H9 (cell line): ENCODE measurements around the gene PIP5K1C. TPM values are rescaled to one million over a fixed set of nuclear protein-coding genes. Genes with fewer than 3 reads are reported as not detected.

Experiments used
- DNase-seq: peaks from one replicate; pipeline ENCODE4 v3.0.0-alpha.2; 2017
- H2AFZ ChIP-seq: one replicate; pipeline ENCODE4 v1.6.1; 2013; ENCODE audit warnings: mild to moderate bottlenecking, low read length, control low read depth, moderate library complexity
- H2AK5ac ChIP-seq: 2 replicates; pipeline ENCODE4 v1.6.1; 2013; ENCODE audit warnings: low read length, control low read depth, mixed read lengths; ENCODE audit not compliant: insufficient read length
- H2BK120ac ChIP-seq: one replicate; pipeline ENCODE4 v1.6.1; 2013; ENCODE audit warnings: low read depth, mild to moderate bottlenecking, low read length, control low read depth, inconsistent platforms; ENCODE audit not compliant: poor library complexity, severe bottlenecking
- H2BK12ac ChIP-seq: 2 replicates; pipeline ENCODE4 v1.6.1; 2013; ENCODE audit warnings: low read length, control low read depth, mixed read lengths, low read depth; ENCODE audit not compliant: insufficient read length
- H2BK15ac ChIP-seq: 2 replicates; pipeline ENCODE4 v1.6.1; 2013; ENCODE audit warnings: low read depth, low read length, control low read depth
- H2BK20ac ChIP-seq: one replicate; pipeline ENCODE4 v1.6.1; 2013; ENCODE audit warnings: low read depth, mild to moderate bottlenecking, low read length, control low read depth, inconsistent platforms; ENCODE audit not compliant: poor library complexity, severe bottlenecking
- H2BK5ac ChIP-seq: 2 replicates; pipeline ENCODE4 v1.6.1; 2013; ENCODE audit warnings: low read length, control low read depth, mixed read lengths; ENCODE audit not compliant: insufficient read length
- H3K14ac ChIP-seq: 2 replicates; pipeline ENCODE4 v1.6.1; 2013; ENCODE audit warnings: low read length, control low read depth; ENCODE audit not compliant: insufficient read depth
- H3K18ac ChIP-seq: 2 replicates; pipeline ENCODE4 v1.6.1; 2013; ENCODE audit warnings: low read depth, mild to moderate bottlenecking, mixed read lengths, low read length, control low read depth; ENCODE audit not compliant: insufficient read length
- H3K23ac ChIP-seq: 2 replicates; pipeline ENCODE4 v1.6.1; 2013; ENCODE audit warnings: low read length, control low read depth, mixed read lengths, low read depth; ENCODE audit not compliant: insufficient read length
- H3K23me2 ChIP-seq: 2 replicates; pipeline ENCODE4 v1.6.1; 2013; ENCODE audit warnings: low read depth, mild to moderate bottlenecking, mixed read lengths, low read length, control low read depth; ENCODE audit not compliant: insufficient read length, poor library complexity, severe bottlenecking
- H3K27ac ChIP-seq: 2 replicates; pipeline ENCODE4 v1.5.1; 2013; ENCODE audit warnings: low read length, control low read depth, mixed read lengths, low read depth; ENCODE audit not compliant: insufficient read length
- H3K27me3 ChIP-seq: 2 replicates; pipeline ENCODE4 v1.6.1; 2013; ENCODE audit warnings: low read length, control low read depth, inconsistent platforms; ENCODE audit not compliant: insufficient read depth
- H3K4ac ChIP-seq: 2 replicates; pipeline ENCODE4 v1.6.1; 2013; ENCODE audit warnings: low read depth, mild to moderate bottlenecking, control low read depth, inconsistent platforms, low read length, moderate library complexity
- H3K4me1 ChIP-seq: 2 replicates; pipeline ENCODE4 v1.6.1; 2013; ENCODE audit warnings: low read length, control low read depth, inconsistent platforms; ENCODE audit not compliant: insufficient read depth
- H3K4me2 ChIP-seq: 2 replicates; pipeline ENCODE4 v1.6.1; 2013; ENCODE audit warnings: low read length, control low read depth, mixed read lengths; ENCODE audit not compliant: insufficient read length, insufficient read depth
- H3K56ac ChIP-seq: 2 replicates; pipeline ENCODE4 v1.6.1; 2013; ENCODE audit warnings: low read depth, mild to moderate bottlenecking, mixed read lengths, low read length, control low read depth; ENCODE audit not compliant: insufficient read length
- H3K79me1 ChIP-seq: 2 replicates; pipeline ENCODE4 v1.6.1; 2013; ENCODE audit warnings: low read depth, mild to moderate bottlenecking, moderate library complexity, low read length, control low read depth, inconsistent platforms; ENCODE audit not compliant: insufficient read depth, poor library complexity, severe bottlenecking
- H3K79me2 ChIP-seq: 2 replicates; pipeline ENCODE4 v1.6.1; 2013; ENCODE audit warnings: low read length, control low read depth, inconsistent platforms; ENCODE audit not compliant: insufficient read depth
- H3K9ac ChIP-seq: 2 replicates; pipeline ENCODE4 v1.6.1; 2013; ENCODE audit warnings: low read length, control low read depth, mixed read lengths; ENCODE audit not compliant: insufficient read length; ENCODE audit errors: extremely low read depth
- H3K9me3 ChIP-seq: one replicate; pipeline ENCODE4 v1.6.1; 2013; ENCODE audit warnings: low read depth, low read length, inconsistent platforms; ENCODE audit not compliant: control insufficient read depth
- H3T11ph ChIP-seq: one replicate; pipeline ENCODE4 v1.6.1; 2013; ENCODE audit warnings: mild to moderate bottlenecking, low read length, control low read depth, inconsistent platforms
- H4K20me1 ChIP-seq: one replicate; pipeline ENCODE4 v1.6.1; 2013; ENCODE audit not compliant: control insufficient read depth, insufficient read length, insufficient read depth
- H4K5ac ChIP-seq: 2 replicates; pipeline ENCODE4 v1.6.1; 2013; ENCODE audit warnings: low read depth, mild to moderate bottlenecking, mixed read lengths, low read length, control low read depth; ENCODE audit not compliant: insufficient read length
- H4K8ac ChIP-seq: replicated peaks from 2 replicates; pipeline ENCODE4 v1.6.1; 2013; ENCODE audit warnings: low read length, control low read depth, mixed read lengths, low read depth; ENCODE audit not compliant: insufficient read length
- H4K91ac ChIP-seq: 2 replicates; pipeline ENCODE4 v1.6.1; 2013; ENCODE audit warnings: low read depth, mild to moderate bottlenecking, moderate library complexity, mixed read lengths, low read length, control low read depth; ENCODE audit not compliant: insufficient read length
- H3K27ac Mint-ChIP-seq, 3 experiments: 2 replicates in 2 of 3; 3 replicates in 1 of 3; pipeline ENCODE4 v1.8.0; 2020 to 2021; ENCODE audit warnings: mixed read lengths in 3 of 3, mild to moderate bottlenecking in 1 of 3, moderate library complexity in 1 of 3
- H3K27me3 Mint-ChIP-seq: 2 replicates; pipeline ENCODE4 v1.8.0; 2021; ENCODE audit warnings: low read depth, mild to moderate bottlenecking, moderate library complexity, mixed read lengths
- H3K36me3 Mint-ChIP-seq, 3 experiments: 2 replicates in 2 of 3; 3 replicates in 1 of 3; pipeline ENCODE4 v1.8.0; 2020 to 2021; ENCODE audit warnings: low read depth in 3 of 3, mixed read lengths in 3 of 3; ENCODE audit not compliant: insufficient read depth in 1 of 3
- H3K4me1 Mint-ChIP-seq, 2 experiments: 2 replicates each; pipeline ENCODE4 v1.8.0; 2020; ENCODE audit warnings: mixed read lengths in 2 of 2
- H3K4me3 Mint-ChIP-seq, 2 experiments: 2 replicates in 1 of 2; 3 replicates in 1 of 2; pipeline ENCODE4 v1.8.0; 2020 to 2021; ENCODE audit warnings: mild to moderate bottlenecking in 2 of 2, mixed read lengths in 2 of 2, moderate library complexity in 1 of 2
- H3K9me3 Mint-ChIP-seq, 2 experiments: 2 replicates in 1 of 2; 3 replicates in 1 of 2; pipeline ENCODE4 v1.8.0; 2020; ENCODE audit warnings: mild to moderate bottlenecking in 2 of 2, mixed read lengths in 2 of 2, moderate library complexity in 1 of 2
- CTCF ChIP-seq: fragments of 200-600 bp; sonication (generic); conservative IDR thresholded peaks from 3 replicates; pipeline ENCODE4 v1.8.0; 2021; ENCODE audit warnings: antibody characterized with exemption, mild to moderate bottlenecking
- WGBS: extraction: QIAGEN DNeasy Blood & Tissue Kit; methylation state at CpG from one replicate; pipeline ENCODE4 v1.1.7; 2013; ENCODE audit warnings: missing lambda C conversion rate, low lambda C conversion rate, mixed read lengths; ENCODE audit not compliant: insufficient read length; ENCODE audit errors: extremely low coverage; 5-methylcytosine and 5-hydroxymethylcytosine counted together
- total RNA-seq: library from RNA; stranded (reverse); gene quantifications from 2 replicates; pipeline ENCODE4 v1.2.1, GENCODE V29; 2021

Gene PIP5K1C
- total RNA-seq, 1 experiment from 2014 or later, result 41.7 TPM

- Histone ChIP-seq H2BK5ac (no peak overlapping the region), H3K4me1 (no peaks in the 10 kb centered on the region; the same call in 1 of the 2 replicates), H2BK20ac (no peak overlapping the region), H2BK15ac (no peak overlapping the region), H3K56ac (no peak overlapping the region), H3K9ac (no peak overlapping the region), H3T11ph (no peak overlapping the region), H2BK12ac (no peak overlapping the region), H3K27ac (no peak overlapping the region), H4K5ac (no peak overlapping the region), H3K23me2 (no peaks in the 10 kb centered on the region), H3K79me2 (no peaks in the 10 kb centered on the region), H3K79me1 (no peaks in the 10 kb centered on the region), H4K91ac (no peak overlapping the region), H3K9me3 (no peaks in the 10 kb centered on the region), H3K23ac (no peak overlapping the region), H4K20me1 (no peaks in the 10 kb centered on the region), H3K18ac (no peak overlapping the region), H3K4ac (no peak overlapping the region), H3K27me3 (peaks cover 4% of the 10 kb centered on the region; the same call in 1 of the 2 replicates), H4K8ac (no peak overlapping the region), H2BK120ac (no peak overlapping the region), H3K14ac (no peak overlapping the region), H2AK5ac (no peak overlapping the region), H2AFZ (no peak overlapping the region), H3K4me2 (no peak overlapping the region)
- peaks cover 61% of the 10 kb centered on the region for H3K27me3 Mint-ChIP-seq
- no peaks in the 10 kb centered on the region for H3K4me1 Mint-ChIP-seq
- no peak for TF ChIP-seq CTCF
- H3K27ac Mint-ChIP-seq, result no peak overlapping the region
- peaks cover 13 to 17% of the 10 kb centered on the region in 2 experiments for H3K9me3 Mint-ChIP-seq
- H3K4me3 Mint-ChIP-seq, result no peak overlapping the region
- no peaks in the 10 kb centered on the region; a peak in 1 of 7 replicates for H3K36me3 Mint-ChIP-seq
- no peak for DNase-seq
- WGBS, result no CpG with 5 or more reads among the region's 9 CpGs
These were observed 108.2 kb downstream of the PIP5K1C start for GRCh38 chr19:3591876-3592613.
